ENCODE results near the gene AKIRIN2.

The AKIRIN2 gene

GRCh38 chr6:87731818-87732661, 30.0 kb upstream of the AKIRIN2 start:
- Histone ChIP-seq H3K4me2 (peak overlapping the region; percentile 19; the same call in 1 of the 2 replicates), H3K27ac (no peak overlapping the region), H3K9ac (no peak overlapping the region)

GRCh38 chr6:87731080-87731479, 29.0 kb upstream of the AKIRIN2 start:
- H3K4me1 ChIP-seq: peaks cover 9% of the 10 kb centered on the region
- no peak overlapping the region for H3K9ac ChIP-seq
- no peaks in the 10 kb centered on the region for H3K36me3 ChIP-seq
- H3K4me3 ChIP-seq: no peak overlapping the region
- no peaks in the 10 kb centered on the region for H4K20me1 ChIP-seq
- no peak overlapping the region for H3K27ac ChIP-seq
- H3K9me3 ChIP-seq: 0 out of 2 replicates have a peak, but pooled peaks cover 5% of the 10 kb centered on the region
- TF ChIP-seq Cebpa-rat (IDR thresholded peaks at IDR 0.05): no peak
- H3K4me2 ChIP-seq: no peak overlapping the region
- H3K27me3 ChIP-seq: no peaks in the 10 kb centered on the region

More at GRCh38 chr6:87731818-87732661, 30.0 kb upstream of the AKIRIN2 start:
- peak; percentile 91 for TF ChIP-seq Cebpa-rat (IDR thresholded peaks at IDR 0.05)
- Histone ChIP-seq H3K4me3 (no peak overlapping the region), H3K36me3 (no peaks in the 10 kb centered on the region), H3K27me3 (no peaks in the 10 kb centered on the region), H3K4me1 (peaks cover 9% of the 10 kb centered on the region), H3K9me3 (0 out of 2 replicates have a peak, but pooled peaks cover 5% of the 10 kb centered on the region), H4K20me1 (no peaks in the 10 kb centered on the region)

GRCh38 chr6:87729965-87730719, 28.1 kb upstream of the AKIRIN2 start:
- H3K27me3 ChIP-seq: no peaks in the 10 kb centered on the region
- 0 out of 2 replicates have a peak, but pooled peaks cover 5% of the 10 kb centered on the region for H3K9me3 ChIP-seq
- peaks cover 9% of the 10 kb centered on the region for H3K4me1 ChIP-seq
- no peaks in the 10 kb centered on the region for H4K20me1 ChIP-seq
- no peak overlapping the region for H3K4me3 ChIP-seq
- no peak for TF ChIP-seq Cebpa-rat (IDR thresholded peaks at IDR 0.05)
- H3K4me2 ChIP-seq: no peak overlapping the region
- H3K27ac ChIP-seq: no peak overlapping the region
- no peak overlapping the region for H3K9ac ChIP-seq
- no peaks in the 10 kb centered on the region for H3K36me3 ChIP-seq

- no peaks in the 10 kb centered on the region for H3K36me3 ChIP-seq
- H3K4me3 ChIP-seq: no peak overlapping the region
- peaks cover 9% of the 10 kb centered on the region for H3K4me1 ChIP-seq
- H3K27me3 ChIP-seq: no peaks in the 10 kb centered on the region
- H3K9me3 ChIP-seq: no peaks in the 10 kb centered on the region
- no peak overlapping the region for H3K27ac ChIP-seq
- H3K4me2 ChIP-seq: no peak overlapping the region
- no peak for TF ChIP-seq Cebpa-rat (IDR thresholded peaks at IDR 0.05)
- no peak overlapping the region for H3K9ac ChIP-seq
- no peaks in the 10 kb centered on the region for H4K20me1 ChIP-seq
Measured at GRCh38 chr6:87728706-87729105, 26.7 kb upstream of the AKIRIN2 start.

- TF ChIP-seq Cebpa-rat (IDR thresholded peaks at IDR 0.05): no peak
- no peaks in the 10 kb centered on the region for H4K20me1 ChIP-seq
- no peaks in the 10 kb centered on the region for H3K9me3 ChIP-seq
- H3K27me3 ChIP-seq: no peaks in the 10 kb centered on the region
- no peaks in the 10 kb centered on the region for H3K36me3 ChIP-seq
- H3K9ac ChIP-seq: no peak overlapping the region
- H3K4me2 ChIP-seq: no peak overlapping the region
- no peak overlapping the region for H3K4me3 ChIP-seq
- H3K27ac ChIP-seq: no peak overlapping the region
- no peaks in the 10 kb centered on the region for H3K4me1 ChIP-seq
Measured at GRCh38 chr6:87724983-87725811, 23.2 kb upstream of the AKIRIN2 start.

- H3K27me3 ChIP-seq: no peaks in the 10 kb centered on the region
- H3K9ac ChIP-seq: no peak overlapping the region
- H3K9me3 ChIP-seq: no peaks in the 10 kb centered on the region
- H3K36me3 ChIP-seq: no peaks in the 10 kb centered on the region
- TF ChIP-seq Cebpa-rat (IDR thresholded peaks at IDR 0.05): no peak
- H3K4me2 ChIP-seq: no peak overlapping the region
- H3K4me3 ChIP-seq: no peak overlapping the region
- no peak overlapping the region for H3K27ac ChIP-seq
- no peaks in the 10 kb centered on the region for H4K20me1 ChIP-seq
- H3K4me1 ChIP-seq: no peaks in the 10 kb centered on the region
Measured at GRCh38 chr6:87723170-87724078, 21.4 kb upstream of the AKIRIN2 start.

- Histone ChIP-seq H3K27ac (no peak overlapping the region), H4K20me1 (no peaks in the 10 kb centered on the region), H3K4me3 (no peak overlapping the region), H3K4me1 (no peaks in the 10 kb centered on the region), H3K9ac (no peak overlapping the region), H3K36me3 (no peaks in the 10 kb centered on the region), H3K4me2 (no peak overlapping the region), H3K27me3 (no peaks in the 10 kb centered on the region), H3K9me3 (no peaks in the 10 kb centered on the region)
- no peak for TF ChIP-seq Cebpa-rat (IDR thresholded peaks at IDR 0.05)
Measured at GRCh38 chr6:87722540-87723169, 20.6 kb upstream of the AKIRIN2 start.

GRCh38 chr6:87721311-87721710, 19.3 kb upstream of the AKIRIN2 start:
- H3K4me1 ChIP-seq: no peaks in the 10 kb centered on the region
- H3K36me3 ChIP-seq: no peaks in the 10 kb centered on the region
- H3K9me3 ChIP-seq: no peaks in the 10 kb centered on the region
- H3K27me3 ChIP-seq: no peaks in the 10 kb centered on the region
- no peak overlapping the region for H3K9ac ChIP-seq
- H3K4me3 ChIP-seq: no peak overlapping the region
- no peak for TF ChIP-seq Cebpa-rat (IDR thresholded peaks at IDR 0.05)
- no peaks in the 10 kb centered on the region for H4K20me1 ChIP-seq
- H3K27ac ChIP-seq: no peak overlapping the region
- H3K4me2 ChIP-seq: no peak overlapping the region
